NCI-H187 treated with DMSO at 0.1 percent for 48 hours (cell line): ENCODE measurements around the gene IGFBP3.
"Not testable (repeated sequence)": the region's sequence is repeated elsewhere in the genome, so short reads cannot be mapped to it uniquely, and the experiment has no call there.

ENCODE experiments used
- DNase-seq: peaks from one replicate; lab custom pipeline; 2025; lab: John Stamatoyannopoulos, UW

The IGFBP3 gene

GRCh38 chr7:45920502-45921380 lies at the start of gene IGFBP3:
Gene IGFBP3 (minus strand): TSS chr7:45921272. CDS start chr7:45921140, 132 bp downstream.
- no peak for DNase-seq

GRCh38 chr7:45970454-45970853 lies 49.4 kb upstream of the IGFBP3 start:
- DNase-seq: no peak

GRCh38 chr7:45969940-45970339 lies 48.9 kb upstream of the IGFBP3 start:
- no peak for DNase-seq

GRCh38 chr7:45968856-45969541 lies 47.9 kb upstream of the IGFBP3 start:
- DNase-seq: no peak

GRCh38 chr7:45968312-45968711 lies 47.2 kb upstream of the IGFBP3 start:
- no peak for DNase-seq

- DNase-seq: no peak
Measured at GRCh38 chr7:45967591-45968157, 46.6 kb upstream of the IGFBP3 start.

GRCh38 chr7:45962861-45963260 lies 41.8 kb upstream of the IGFBP3 start:
- DNase-seq: no peak

- DNase-seq: no peak
Measured at GRCh38 chr7:45957721-45958120, 36.6 kb upstream of the IGFBP3 start.

- DNase-seq: no peak
Measured at GRCh38 chr7:45955286-45955685, 34.2 kb upstream of the IGFBP3 start.

GRCh38 chr7:45953055-45953454 lies 32.0 kb upstream of the IGFBP3 start:
- not testable (repeated sequence) for DNase-seq

- no peak for DNase-seq
Measured at GRCh38 chr7:45944058-45944457, 23.0 kb upstream of the IGFBP3 start.

- DNase-seq: no peak
Measured at GRCh38 chr7:45940939-45941338, 19.9 kb upstream of the IGFBP3 start.

- DNase-seq: not testable (repeated sequence)
Measured at GRCh38 chr7:45940237-45940781, 19.2 kb upstream of the IGFBP3 start.

GRCh38 chr7:45939574-45939973 lies 18.5 kb upstream of the IGFBP3 start:
- no peak for DNase-seq

GRCh38 chr7:45938626-45939302 lies 17.7 kb upstream of the IGFBP3 start:
- no peak for DNase-seq

- no peak for DNase-seq
Measured at GRCh38 chr7:45937862-45938261, 16.8 kb upstream of the IGFBP3 start.

GRCh38 chr7:45937301-45937700 lies 16.2 kb upstream of the IGFBP3 start:
- DNase-seq: no peak

- DNase-seq: no peak
Measured at GRCh38 chr7:45930967-45931366, 9.9 kb upstream of the IGFBP3 start.

GRCh38 chr7:45927721-45928120 lies 6.6 kb upstream of the IGFBP3 start:
- DNase-seq: no peak

- DNase-seq: no peak
Measured at GRCh38 chr7:45924283-45924682, 3.2 kb upstream of the IGFBP3 start.

- no peak for DNase-seq
Measured at GRCh38 chr7:45923818-45924217, 2.7 kb upstream of the IGFBP3 start.

- DNase-seq: no peak
Measured at GRCh38 chr7:45923290-45923689, 2.2 kb upstream of the IGFBP3 start.
